Measurements from ENCODE around the gene FTCD.

GRCh38 chr21:46129846-46130651 is 25.3 kb downstream of the FTCD start:
- TF ChIP-seq POLR2A (IDR thresholded peaks at IDR 0.05; ENCODE audit: low read depth, low read length) (no peak), TAF1 (IDR thresholded peaks at IDR 0.05; ENCODE audit: low read depth, low read length) (no peak), POLR2AphosphoS5 (IDR thresholded peaks at IDR 0.05; ENCODE audit: low read depth, low read length) (no peak), SPI1 (IDR thresholded peaks at IDR 0.05; ENCODE audit: low read depth, low read length) (no peak), PAX5 (IDR thresholded peaks at IDR 0.05; ENCODE audit: insufficient read depth, low read length, severe bottlenecking) (no peak)
